Measurements from ENCODE around the gene UBE2E2.

DNA sequence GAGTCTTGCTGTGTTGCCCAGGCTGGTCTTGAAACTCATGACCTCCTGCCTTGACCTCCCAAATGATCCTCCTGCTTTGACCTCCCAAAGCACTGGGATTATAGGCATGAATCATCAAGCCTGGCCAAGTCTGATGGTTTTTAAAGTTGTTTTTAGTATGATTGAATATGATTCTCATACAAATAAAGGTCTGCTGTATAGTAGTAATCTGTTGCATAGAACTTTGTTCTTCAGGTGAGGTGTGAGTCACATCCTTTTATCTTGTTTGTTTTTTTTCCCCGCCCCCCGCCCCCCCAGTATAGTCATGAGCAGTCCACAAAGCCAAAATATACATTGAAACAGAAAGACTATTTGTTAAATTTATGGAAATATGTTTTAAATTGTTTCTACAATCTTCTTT lies 39.0 kb downstream of the UBE2E2 start:
- TF ChIP-seq JUN (CRISPR knock-in tag; IDR thresholded peaks at IDR 0.05) (no peak), AHDC1 (CRISPR knock-in tag; IDR thresholded peaks at IDR 0.05; ENCODE audit: borderline replicate concordance) (no peak), SMAD1 (CRISPR knock-in tag; IDR thresholded peaks at IDR 0.05; ENCODE audit: borderline replicate concordance, low read depth) (no peak), YY1 (IDR thresholded peaks at IDR 0.05; ENCODE audit: insufficient read depth, insufficient replicate concordance, low read depth, low read length) (no peak), ZBTB8A (CRISPR knock-in tag; IDR thresholded peaks at IDR 0.05; ENCODE audit: borderline replicate concordance, low read depth) (no peak), TOPORS (CRISPR knock-in tag; IDR thresholded peaks at IDR 0.05) (no peak)
- TF ChIP-seq, protein P1, sequence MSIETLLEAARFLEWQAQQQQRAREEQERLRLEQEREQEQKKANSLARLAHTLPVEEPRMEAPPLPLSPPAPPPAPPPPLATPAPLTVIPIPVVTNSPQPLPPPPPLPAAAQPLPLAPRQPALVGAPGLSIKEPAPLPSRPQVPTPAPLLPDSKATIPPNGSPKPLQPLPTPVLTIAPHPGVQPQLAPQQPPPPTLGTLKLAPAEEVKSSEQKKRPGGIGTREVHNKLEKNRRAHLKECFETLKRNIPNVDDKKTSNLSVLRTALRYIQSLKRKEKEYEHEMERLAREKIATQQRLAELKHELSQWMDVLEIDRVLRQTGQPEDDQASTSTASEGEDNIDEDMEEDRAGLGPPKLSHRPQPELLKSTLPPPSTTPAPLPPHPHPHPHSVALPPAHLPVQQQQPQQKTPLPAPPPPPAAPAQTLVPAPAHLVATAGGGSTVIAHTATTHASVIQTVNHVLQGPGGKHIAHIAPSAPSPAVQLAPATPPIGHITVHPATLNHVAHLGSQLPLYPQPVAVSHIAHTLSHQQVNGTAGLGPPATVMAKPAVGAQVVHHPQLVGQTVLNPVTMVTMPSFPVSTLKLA (IDR thresholded peaks at IDR 0.05), result no peak

Data from HepG2 (cell line).